BJ (cell line): Measurements from ENCODE around the gene YIPF4. TPM values are rescaled to one million over a fixed set of nuclear protein-coding genes. Genes with fewer than 3 reads are reported as not detected.

Experiments used
- polyA plus RNA-seq: library from polyadenylated mRNA; depleted of rRNA; stranded (reverse); fragments of >200 nt; gene quantifications from 2 replicates; pipeline ENCODE4 v1.2.3, GENCODE V29; 2011; rRNA removed

The YIPF4 gene
- polyA plus RNA-seq, 1 experiment = 5.3 TPM

Other genes with a start within 250 kb of the YIPF4 start
- gene DPY30, start 238.1 kb upstream of the YIPF4 start, polyA plus RNA-seq = 35.3 and 66.1 TPM in 2 replicates
- 4.5 and 10.3 TPM in 2 replicates for gene SPAST, start 214.3 kb upstream of the YIPF4 start, polyA plus RNA-seq
- gene SLC30A6, start 112.0 kb upstream of the YIPF4 start, polyA plus RNA-seq = 14.1 and 27.8 TPM in 2 replicates
- gene NLRC4, start 13.0 kb upstream of the YIPF4 start, polyA plus RNA-seq = not detected in 2 replicates
- gene BIRC6, start 79.1 kb downstream of the YIPF4 start, polyA plus RNA-seq = 53.7 and 73.6 TPM in 2 replicates